Kidney epithelial cell (primary cell): ENCODE results near the gene IGFN1. TPM values are rescaled to one million over a fixed set of nuclear protein-coding genes. Genes with fewer than 3 reads are reported as not detected.

Experiments used
- DNase-seq: peaks from one replicate; pipeline ENCODE4 v3.0.0-alpha.2; 2010; ENCODE audit warnings: low read depth
- H3K27me3 ChIP-seq: 2 replicates; pipeline ENCODE4 v1.6.0; 2011; ENCODE audit warnings: low read length; ENCODE audit not compliant: control insufficient read depth, insufficient read depth
- H3K36me3 ChIP-seq: 2 replicates; pipeline ENCODE4 v1.5.1; 2011; ENCODE audit warnings: low read length; ENCODE audit not compliant: control insufficient read depth, insufficient read depth
- H3K4me3 ChIP-seq: 2 replicates; pipeline ENCODE4 v1.5.1; 2011; ENCODE audit warnings: low read depth, mild to moderate bottlenecking, control low read depth, low read length
- total RNA-seq: library from RNA; depleted of rRNA; stranded (reverse); fragments of >200 nt; gene quantifications from 2 replicates; pipeline ENCODE4 v1.2.3, GENCODE V29; 2015
- TF ChIP-seq, protein P1 (sequence below): IDR thresholded peaks from 2 replicates; pipeline ENCODE4 v1.5.1; 2011; ENCODE audit warnings: mild to moderate bottlenecking, moderate library complexity, low read length, control low read depth, inconsistent platforms; ENCODE audit not compliant: insufficient read depth, poor library complexity, severe bottlenecking

IGFN1 gene
- total RNA-seq, 1 donor from 2014 or later: 0.54 TPM

DNA sequence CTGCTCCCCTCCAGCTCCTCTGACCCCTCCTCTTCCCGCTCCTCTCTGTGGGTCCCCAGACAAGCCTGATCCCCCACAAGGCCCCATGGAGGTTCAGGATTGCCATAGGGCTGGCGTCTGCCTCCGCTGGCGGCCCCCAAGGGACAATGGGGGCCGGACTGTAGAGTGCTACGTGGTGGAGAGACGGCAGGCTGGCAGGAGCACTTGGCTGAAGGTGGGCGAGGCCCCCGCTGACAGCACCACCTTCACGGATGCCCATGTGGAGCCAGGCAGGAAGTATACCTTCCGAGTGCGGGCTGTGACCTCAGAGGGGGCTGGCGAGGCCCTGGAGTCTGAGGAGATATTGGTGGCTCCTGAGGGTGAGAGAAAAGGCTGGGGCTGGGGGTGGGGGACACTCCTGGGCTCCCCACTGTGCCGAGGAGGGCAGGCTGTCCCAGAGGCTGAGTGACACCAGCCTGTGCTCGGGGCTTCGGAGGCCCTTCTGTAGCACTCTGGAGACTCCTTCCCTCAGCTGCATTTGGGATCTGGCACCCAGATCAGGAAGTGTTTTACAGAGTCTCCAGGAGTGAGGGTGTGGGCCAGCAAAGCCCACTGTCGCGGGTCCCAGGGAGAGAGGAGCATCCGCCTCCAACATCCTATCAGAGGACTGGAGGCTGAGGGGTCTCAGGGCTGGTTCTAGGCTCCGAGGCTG lies 25.9 kb downstream of the IGFN1 start:
- Histone ChIP-seq H3K27me3 (peaks cover 8% of the 10 kb centered on the region), H3K36me3 (no peaks in the 10 kb centered on the region), H3K4me3 (no peak overlapping the region)
- DNase-seq: no peak
- TF ChIP-seq, protein P1, sequence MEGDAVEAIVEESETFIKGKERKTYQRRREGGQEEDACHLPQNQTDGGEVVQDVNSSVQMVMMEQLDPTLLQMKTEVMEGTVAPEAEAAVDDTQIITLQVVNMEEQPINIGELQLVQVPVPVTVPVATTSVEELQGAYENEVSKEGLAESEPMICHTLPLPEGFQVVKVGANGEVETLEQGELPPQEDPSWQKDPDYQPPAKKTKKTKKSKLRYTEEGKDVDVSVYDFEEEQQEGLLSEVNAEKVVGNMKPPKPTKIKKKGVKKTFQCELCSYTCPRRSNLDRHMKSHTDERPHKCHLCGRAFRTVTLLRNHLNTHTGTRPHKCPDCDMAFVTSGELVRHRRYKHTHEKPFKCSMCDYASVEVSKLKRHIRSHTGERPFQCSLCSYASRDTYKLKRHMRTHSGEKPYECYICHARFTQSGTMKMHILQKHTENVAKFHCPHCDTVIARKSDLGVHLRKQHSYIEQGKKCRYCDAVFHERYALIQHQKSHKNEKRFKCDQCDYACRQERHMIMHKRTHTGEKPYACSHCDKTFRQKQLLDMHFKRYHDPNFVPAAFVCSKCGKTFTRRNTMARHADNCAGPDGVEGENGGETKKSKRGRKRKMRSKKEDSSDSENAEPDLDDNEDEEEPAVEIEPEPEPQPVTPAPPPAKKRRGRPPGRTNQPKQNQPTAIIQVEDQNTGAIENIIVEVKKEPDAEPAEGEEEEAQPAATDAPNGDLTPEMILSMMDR: no peak

DNA sequence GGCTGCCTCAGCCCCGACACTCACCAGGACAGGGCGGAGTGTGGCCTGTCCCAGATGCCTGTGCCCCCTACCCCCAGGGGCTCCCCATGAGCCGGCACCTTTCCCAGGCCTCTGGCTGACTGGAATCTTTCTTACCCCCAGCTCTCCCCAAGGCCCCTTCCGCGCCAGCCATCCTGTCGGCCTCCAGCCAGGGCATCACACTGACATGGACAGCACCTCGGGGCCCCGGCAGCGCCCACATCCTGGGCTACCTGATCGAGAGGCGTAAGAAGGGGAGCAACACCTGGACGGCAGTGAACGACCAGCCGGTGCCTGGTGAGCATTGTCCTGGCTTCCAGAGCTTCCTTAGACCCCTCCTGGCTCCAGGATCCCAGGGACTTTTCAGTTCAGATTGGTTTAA lies 26.5 kb downstream of the IGFN1 start:
- DNase-seq: no peak
- Histone ChIP-seq H3K4me3 (no peak overlapping the region), H3K27me3 (peaks cover 6% of the 10 kb centered on the region), H3K36me3 (no peaks in the 10 kb centered on the region)
- TF ChIP-seq, protein P1: no peak

DNA sequence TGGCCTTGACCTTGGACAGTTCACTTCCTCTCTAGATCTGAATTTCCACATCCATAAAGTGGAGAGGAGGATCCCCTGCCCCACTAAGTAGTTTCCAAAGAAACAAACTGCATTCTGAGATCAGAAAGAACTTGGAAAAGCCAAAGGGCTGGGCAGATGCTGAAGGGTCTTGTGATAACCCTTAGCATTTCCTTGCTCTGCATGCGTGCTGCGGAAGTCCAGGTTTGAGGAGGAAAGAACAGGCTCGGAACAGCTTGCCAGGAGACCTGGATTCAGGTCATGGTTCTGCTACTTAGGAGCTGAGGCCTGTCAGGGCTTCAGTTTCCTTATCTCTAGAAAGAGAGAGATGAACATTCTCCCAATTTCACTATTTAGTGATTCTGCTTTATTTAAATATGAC lies 27.2 kb downstream of the IGFN1 start:
- TF ChIP-seq, protein P1: no peak
- no peak overlapping the region for H3K4me3 ChIP-seq
- DNase-seq: no peak
- no peaks in the 10 kb centered on the region for H3K36me3 ChIP-seq
- H3K27me3 ChIP-seq: peaks cover 6% of the 10 kb centered on the region

DNA sequence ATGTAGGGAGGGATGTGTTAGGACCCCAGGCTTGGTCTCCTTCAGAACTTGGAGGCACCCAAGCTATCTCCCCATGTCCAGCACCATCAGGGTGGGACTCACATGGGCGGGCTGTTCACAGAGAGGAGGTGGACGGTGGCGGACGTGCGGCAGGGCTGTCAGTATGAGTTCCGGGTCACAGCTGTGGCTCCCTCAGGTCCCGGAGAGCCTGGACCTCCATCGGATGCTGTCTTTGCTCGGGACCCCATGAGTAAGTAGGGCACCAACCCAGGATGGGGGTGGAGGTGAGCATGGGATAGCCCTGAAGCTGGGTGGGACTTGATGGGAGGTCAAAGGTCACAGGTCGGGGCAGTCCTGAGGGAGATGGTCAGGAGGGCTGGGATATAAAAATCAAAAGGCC lies 27.8 kb downstream of the IGFN1 start:
- Histone ChIP-seq H3K4me3 (no peak overlapping the region), H3K36me3 (no peaks in the 10 kb centered on the region), H3K27me3 (peaks cover 4% of the 10 kb centered on the region)
- TF ChIP-seq, protein P1: no peak
- no peak for DNase-seq

DNA sequence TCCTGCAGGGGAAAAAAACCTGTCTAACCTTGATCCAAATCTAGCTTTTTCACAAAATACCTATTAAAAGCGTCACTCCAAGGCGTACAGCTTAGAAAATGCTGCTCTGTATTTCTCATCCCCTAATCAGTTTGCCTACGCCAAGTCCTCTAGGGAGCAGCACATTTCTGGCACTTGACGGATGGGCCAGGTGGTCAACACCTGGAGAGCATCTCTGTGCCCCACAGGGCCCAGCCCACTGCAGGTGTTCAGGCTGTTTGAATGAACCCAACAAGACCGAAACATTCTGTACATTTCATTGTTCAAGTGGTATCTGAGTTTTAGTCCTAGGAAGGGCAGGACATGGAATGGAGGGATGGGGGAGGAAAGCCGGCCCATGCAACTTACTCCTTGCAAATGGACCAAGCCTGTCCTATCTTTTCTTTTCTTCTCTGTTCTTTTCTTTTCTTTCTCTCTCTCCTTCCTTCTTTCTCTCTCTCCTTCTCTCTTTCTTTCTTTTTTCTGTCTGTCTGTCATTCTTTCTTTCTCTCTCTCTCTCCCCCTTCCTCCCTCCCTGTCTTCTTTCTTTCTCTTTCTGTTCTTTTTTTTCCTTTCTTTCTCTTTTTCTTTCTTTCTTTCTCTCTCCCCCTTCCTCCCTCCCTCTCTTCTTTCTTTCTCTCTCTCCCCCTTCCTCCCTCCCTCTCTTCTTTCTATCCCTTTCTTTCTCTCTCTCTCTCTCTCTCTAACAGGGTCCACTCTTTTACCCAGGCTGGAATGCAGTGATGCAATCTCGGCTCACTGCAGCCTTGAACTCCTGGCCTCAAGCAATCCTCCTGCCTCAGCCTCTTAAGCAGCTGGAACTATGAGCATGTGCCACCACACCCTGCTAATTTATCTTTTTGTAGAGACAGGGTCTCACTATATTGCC lies 29.1 kb downstream of the IGFN1 start:
- Histone ChIP-seq H3K4me3 (no peak overlapping the region), H3K36me3 (no peaks in the 10 kb centered on the region), H3K27me3 (peaks cover 6% of the 10 kb centered on the region)
- TF ChIP-seq, protein P1: no peak
- no peak for DNase-seq
